Parathyroid adenoma (tissue), 2 donors: Measurements from ENCODE around the gene CSF3R.
"Not testable (repeated sequence)": the region's sequence is repeated elsewhere in the genome, so short reads cannot be mapped to it uniquely, and the experiment has no call there.

Experiments
- H2AFZ ChIP-seq: fragments of 300-600 bp; sonication (generic); one replicate; pipeline ENCODE4 v1.7.0; 2017; ENCODE audit warnings: antibody characterized with exemption, mild to moderate bottlenecking
- H3K27ac ChIP-seq: fragments of 300-600 bp; sonication (generic); one replicate; pipeline ENCODE4 v1.7.0; 2017
- H3K27me3 ChIP-seq: fragments of 300-600 bp; sonication (generic); one replicate; pipeline ENCODE4 v1.7.0; 2017; ENCODE audit warnings: low read length; ENCODE audit not compliant: control insufficient read depth, insufficient read depth
- H3K36me3 ChIP-seq: fragments of 300-600 bp; sonication (generic); one replicate; pipeline ENCODE4 v1.7.0; 2017; ENCODE audit warnings: low read length; ENCODE audit not compliant: control insufficient read depth, insufficient read depth
- H3K4me1 ChIP-seq: fragments of 300-600 bp; sonication (generic); one replicate; pipeline ENCODE4 v1.7.0; 2017; ENCODE audit warnings: control low read depth
- H3K4me2 ChIP-seq: fragments of 300-600 bp; sonication (generic); one replicate; pipeline ENCODE4 v1.7.0; 2017; ENCODE audit warnings: low read length
- H3K4me3 ChIP-seq: fragments of 300-600 bp; sonication (generic); one replicate; pipeline ENCODE4 v1.7.0; 2017; ENCODE audit warnings: low read depth, low read length
- H3K79me2 ChIP-seq: fragments of 300-600 bp; sonication (generic); one replicate; pipeline ENCODE4 v1.7.0; 2017; ENCODE audit warnings: control low read depth
- H3K9ac ChIP-seq: fragments of 300-600 bp; sonication (generic); one replicate; pipeline ENCODE4 v1.7.0; 2017; ENCODE audit warnings: mild to moderate bottlenecking
- H3K9me3 ChIP-seq: fragments of 300-600 bp; sonication (generic); one replicate; pipeline ENCODE4 v1.7.0; 2017; ENCODE audit warnings: low read length; ENCODE audit not compliant: control insufficient read depth
- TF ChIP-seq, protein P1 (sequence below): fragments of 300-600 bp; sonication (generic); IDR thresholded peaks from one replicate; pipeline ENCODE4 v1.7.0; 2017; ENCODE audit warnings: antibody characterized with exemption, mild to moderate bottlenecking
- donor health status: primary hyperparathyroidism.

The CSF3R gene

GRCh38 chr1:36479505-36480051 is 3.1 kb downstream of the CSF3R start:
- Histone ChIP-seq H3K36me3 (no peaks in the 10 kb centered on the region), H3K4me3 (no peak overlapping the region), H3K27ac (no peak overlapping the region), H3K4me2 (no peak overlapping the region), H3K4me1 (peaks cover 3% of the 10 kb centered on the region), H3K9me3 (no peaks in the 10 kb centered on the region), H2AFZ (no peak overlapping the region), H3K27me3 (no peaks in the 10 kb centered on the region), H3K9ac (no peak overlapping the region), H3K79me2 (no peaks in the 10 kb centered on the region)
- TF ChIP-seq, protein P1, sequence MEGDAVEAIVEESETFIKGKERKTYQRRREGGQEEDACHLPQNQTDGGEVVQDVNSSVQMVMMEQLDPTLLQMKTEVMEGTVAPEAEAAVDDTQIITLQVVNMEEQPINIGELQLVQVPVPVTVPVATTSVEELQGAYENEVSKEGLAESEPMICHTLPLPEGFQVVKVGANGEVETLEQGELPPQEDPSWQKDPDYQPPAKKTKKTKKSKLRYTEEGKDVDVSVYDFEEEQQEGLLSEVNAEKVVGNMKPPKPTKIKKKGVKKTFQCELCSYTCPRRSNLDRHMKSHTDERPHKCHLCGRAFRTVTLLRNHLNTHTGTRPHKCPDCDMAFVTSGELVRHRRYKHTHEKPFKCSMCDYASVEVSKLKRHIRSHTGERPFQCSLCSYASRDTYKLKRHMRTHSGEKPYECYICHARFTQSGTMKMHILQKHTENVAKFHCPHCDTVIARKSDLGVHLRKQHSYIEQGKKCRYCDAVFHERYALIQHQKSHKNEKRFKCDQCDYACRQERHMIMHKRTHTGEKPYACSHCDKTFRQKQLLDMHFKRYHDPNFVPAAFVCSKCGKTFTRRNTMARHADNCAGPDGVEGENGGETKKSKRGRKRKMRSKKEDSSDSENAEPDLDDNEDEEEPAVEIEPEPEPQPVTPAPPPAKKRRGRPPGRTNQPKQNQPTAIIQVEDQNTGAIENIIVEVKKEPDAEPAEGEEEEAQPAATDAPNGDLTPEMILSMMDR, result no peak

- H3K9me3 ChIP-seq, H3K36me3 ChIP-seq, H3K79me2 ChIP-seq, H3K27ac ChIP-seq, H3K27me3 ChIP-seq, H2AFZ ChIP-seq, H3K4me1 ChIP-seq, H3K9ac ChIP-seq, H3K4me3 ChIP-seq, H3K4me2 ChIP-seq: not testable (repeated sequence)
Measured at GRCh38 chr1:36477615-36478014, 5.1 kb downstream of the CSF3R start.

DNA sequence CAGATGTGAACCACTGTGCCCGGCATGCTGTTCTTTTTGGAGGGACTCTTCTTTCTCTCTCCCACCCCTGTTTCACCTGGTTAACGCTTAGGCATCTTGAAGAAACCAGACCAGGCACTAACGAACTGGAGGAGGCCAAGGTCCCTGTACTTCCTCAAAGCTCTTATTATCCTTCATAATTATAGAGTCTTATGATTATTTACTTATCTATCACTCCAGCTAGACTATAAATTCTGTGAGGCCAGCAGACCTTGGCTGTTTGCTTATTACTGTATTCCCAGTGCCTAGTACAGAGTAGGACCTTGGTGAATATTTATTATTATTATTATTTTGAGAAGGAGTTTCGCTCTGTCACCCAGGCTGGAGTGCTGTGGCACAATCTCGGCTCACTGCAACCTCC is 5.8 kb downstream of the CSF3R start:
- Histone ChIP-seq H3K4me3 (no peak overlapping the region), H3K27me3 (no peaks in the 10 kb centered on the region), H3K36me3 (no peaks in the 10 kb centered on the region), H3K4me2 (no peak overlapping the region), H2AFZ (no peak overlapping the region), H3K79me2 (no peaks in the 10 kb centered on the region), H3K4me1 (peaks cover 3% of the 10 kb centered on the region), H3K27ac (no peak overlapping the region), H3K9ac (no peak overlapping the region), H3K9me3 (no peaks in the 10 kb centered on the region)
- TF ChIP-seq, protein P1, result no peak

- H2AFZ ChIP-seq, result no peak overlapping the region
- H3K27ac ChIP-seq, result no peak overlapping the region
- TF ChIP-seq, protein P1, result no peak
- no peak overlapping the region for H3K4me2 ChIP-seq
- no peak overlapping the region for H3K4me3 ChIP-seq
- no peaks in the 10 kb centered on the region for H3K79me2 ChIP-seq
- no peaks in the 10 kb centered on the region for H3K27me3 ChIP-seq
- H3K9me3 ChIP-seq, result no peaks in the 10 kb centered on the region
- H3K4me1 ChIP-seq, result peaks cover 3% of the 10 kb centered on the region
- H3K36me3 ChIP-seq, result no peaks in the 10 kb centered on the region
- H3K9ac ChIP-seq, result no peak overlapping the region
Measured at GRCh38 chr1:36475910-36476604, 6.7 kb downstream of the CSF3R start.

- Histone ChIP-seq H3K9me3 (no peaks in the 10 kb centered on the region), H3K36me3 (no peaks in the 10 kb centered on the region), H3K4me1 (peaks cover 3% of the 10 kb centered on the region), H2AFZ (no peak overlapping the region), H3K79me2 (no peaks in the 10 kb centered on the region), H3K4me2 (no peak overlapping the region), H3K27me3 (no peaks in the 10 kb centered on the region), H3K9ac (no peak overlapping the region), H3K27ac (no peak overlapping the region), H3K4me3 (no peak overlapping the region)
- TF ChIP-seq, protein P1, result no peak
Measured at GRCh38 chr1:36475341-36475740, 7.4 kb downstream of the CSF3R start.
